Coronary artery (tissue), 2 donors: ENCODE data around the gene GBA2.
A peak's percentile ranks its signal among the peaks of the same experiment; 100 is the strongest.

Source experiments
- DNase-seq: peaks from one replicate; pipeline ENCODE4 v3.0.0-alpha.2; 2017; ENCODE audit warnings: low spot score
- H3K27ac ChIP-seq, 2 donors: fragments of 200-600 bp; sonication (generic); one replicate each; pipeline ENCODE4 v1.5.1; 2016 to 2019
- H3K4me3 ChIP-seq: fragments of 200-600 bp; sonication (generic); 2 replicates; pipeline ENCODE4 v1.5.1; 2016; ENCODE audit warnings: mild to moderate bottlenecking, moderate library complexity
- CTCF ChIP-seq: fragments of 200-600 bp; sonication (generic); IDR thresholded peaks from one replicate; pipeline ENCODE4 v1.5.1; 2019; ENCODE audit warnings: antibody characterized with exemption

GBA2 gene

GRCh38 chr9:35767458-35767857 lies 18.4 kb upstream of the GBA2 start:
- no peak for TF ChIP-seq CTCF
- no peak overlapping the region for H3K4me3 ChIP-seq
- no peak for DNase-seq
- no peak overlapping the region for H3K27ac ChIP-seq

- TF ChIP-seq CTCF = no peak
- no peak for DNase-seq
- Histone ChIP-seq H3K4me3 (no peak overlapping the region), H3K27ac (no peak overlapping the region)
Measured at GRCh38 chr9:35766997-35767396, 18.0 kb upstream of the GBA2 start.

GRCh38 chr9:35763803-35764202 lies 14.8 kb upstream of the GBA2 start:
- Histone ChIP-seq H3K27ac (no peak overlapping the region), H3K4me3 (no peak overlapping the region)
- DNase-seq = no peak
- TF ChIP-seq CTCF = no peak

- no peak for TF ChIP-seq CTCF
- no peak for DNase-seq
- Histone ChIP-seq H3K4me3 (no peak overlapping the region), H3K27ac (no peak overlapping the region)
Measured at GRCh38 chr9:35763181-35763580, 14.2 kb upstream of the GBA2 start.

- DNase-seq = no peak
- TF ChIP-seq CTCF = no peak
- H3K4me3 ChIP-seq = no peak overlapping the region
- H3K27ac ChIP-seq = peak overlapping the region in 1 of 2 donors; percentile 38
Measured at GRCh38 chr9:35760651-35761050, 11.6 kb upstream of the GBA2 start.

- no peak overlapping the region for H3K4me3 ChIP-seq
- no peak for TF ChIP-seq CTCF
- peak overlapping the region in 1 of 2 donors; percentile 29 for H3K27ac ChIP-seq
- DNase-seq = no peak
Measured at GRCh38 chr9:35759795-35760194, 10.8 kb upstream of the GBA2 start.

- TF ChIP-seq CTCF = no peak
- Histone ChIP-seq H3K4me3 (no peak overlapping the region), H3K27ac (peak overlapping the region; percentile 86 to 93)
- no peak for DNase-seq
Measured at GRCh38 chr9:35758475-35759050, 9.5 kb upstream of the GBA2 start.
